OCI-LY3 (cell line): ENCODE results near the gene OXNAD1.

ENCODE experiments used
- H2AFZ ChIP-seq: fragments of 200-600, 300-600 bp; shearing (Covaris generic); 2 replicates; pipeline ENCODE4 v1.6.0; 2014; ENCODE audit warnings: antibody characterized with exemption, low read depth, low read length
- H3K27ac ChIP-seq: fragments of 200-600, 300-600 bp; sonication (generic); 2 replicates; pipeline ENCODE4 v1.5.1; 2014; ENCODE audit warnings: mild to moderate bottlenecking, low read length, moderate library complexity, mixed read lengths
- H3K27me3 ChIP-seq: fragments of 200-600, 300-600 bp; sonication (generic); 2 replicates; pipeline ENCODE4 v1.6.1; 2014; ENCODE audit warnings: low read depth, low read length, mixed read lengths
- H3K36me3 ChIP-seq: fragments of 200-600, 300-600 bp; sonication (generic); replicated peaks from 2 replicates; pipeline ENCODE3; 2014; ENCODE audit warnings: low read depth, low read length, mixed read lengths
- H3K4me1 ChIP-seq: fragments of 300-600, 200-600 bp; sonication (generic); 2 replicates; pipeline ENCODE4 v1.6.1; 2014; ENCODE audit warnings: low read length, mixed read lengths
- H3K4me2 ChIP-seq: fragments of 200-600, 300-600 bp; sonication (generic); 2 replicates; pipeline ENCODE4 v1.6.1; 2014; ENCODE audit warnings: low read length, mixed read lengths
- H3K4me3 ChIP-seq: fragments of 300-600, 200-600 bp; sonication (generic); 2 replicates; pipeline ENCODE4 v1.5.1; 2014; ENCODE audit warnings: antibody characterized with exemption, mild to moderate bottlenecking, low read length, moderate library complexity
- H3K79me2 ChIP-seq: fragments of 300-600, 200-600 bp; shearing (Covaris generic); 2 replicates; pipeline ENCODE4 v1.6.1; 2014; ENCODE audit warnings: mild to moderate bottlenecking, low read length, mixed read lengths
- H3K9ac ChIP-seq: fragments of 300-600, 200-600 bp; shearing (Covaris generic); 2 replicates; pipeline ENCODE4 v1.6.0; 2014; ENCODE audit warnings: mild to moderate bottlenecking, low read length, moderate library complexity
- H3K9me3 ChIP-seq: fragments of 200-600, 300-600 bp; shearing (Covaris generic); 2 replicates; pipeline ENCODE4 v1.6.1; 2014; ENCODE audit warnings: low read length, mixed read lengths; ENCODE audit not compliant: insufficient read depth
- H4K20me1 ChIP-seq: fragments of 200-600, 300-600 bp; sonication (generic); 2 replicates; pipeline ENCODE4 v1.6.1; 2016; ENCODE audit warnings: low read length, mixed read lengths; ENCODE audit not compliant: insufficient read depth
- CTCF ChIP-seq: fragments of 200-600, 300-600 bp; sonication (generic); IDR thresholded peaks from 2 replicates; pipeline ENCODE4 v1.5.1; 2014; ENCODE audit warnings: antibody characterized with exemption, low read length, low read depth
- EZH2phosphoT487 ChIP-seq: fragments of 200-600 bp; shearing (Covaris generic); IDR thresholded peaks from 2 replicates; pipeline ENCODE4 v1.6.1; 2018; ENCODE audit warnings: antibody characterized with exemption, mixed run types, low read depth

Gene OXNAD1

GRCh38 chr3:16248556-16248955 lies 16.5 kb upstream of the OXNAD1 start:
- TF ChIP-seq EZH2phosphoT487, result no peak
- TF ChIP-seq CTCF, result peak; percentile 25
- peak overlapping the region; percentile 96 for H3K4me2 ChIP-seq

GRCh38 chr3:16249336-16249735 lies 15.7 kb upstream of the OXNAD1 start:
- Histone ChIP-seq H3K27me3 (no peaks in the 10 kb centered on the region), H3K36me3 (no peaks in the 10 kb centered on the region), H3K79me2 (no peaks in the 10 kb centered on the region), H3K4me2 (no peak overlapping the region), H3K27ac (no peak overlapping the region), H3K4me3 (no peak overlapping the region), H2AFZ (no peak overlapping the region), H3K9ac (no peak overlapping the region), H3K4me1 (peaks cover 61% of the 10 kb centered on the region), H4K20me1 (no peaks in the 10 kb centered on the region), H3K9me3 (no peaks in the 10 kb centered on the region)
- TF ChIP-seq CTCF, result peak; percentile 70
- TF ChIP-seq EZH2phosphoT487, result no peak

More at GRCh38 chr3:16248556-16248955, 16.5 kb upstream of the OXNAD1 start:
- Histone ChIP-seq H3K27me3 (no peaks in the 10 kb centered on the region), H4K20me1 (no peaks in the 10 kb centered on the region), H2AFZ (peak overlapping the region; percentile 94; the same call in 1 of the 2 replicates), H3K9me3 (no peaks in the 10 kb centered on the region), H3K27ac (no peak overlapping the region), H3K79me2 (no peaks in the 10 kb centered on the region), H3K4me1 (peaks cover 53% of the 10 kb centered on the region), H3K9ac (peak overlapping the region; percentile 74), H3K4me3 (no peak overlapping the region), H3K36me3 (no peaks in the 10 kb centered on the region)

- Histone ChIP-seq H3K36me3 (no peaks in the 10 kb centered on the region), H3K4me1 (peaks cover 67% of the 10 kb centered on the region), H3K27me3 (no peaks in the 10 kb centered on the region), H3K79me2 (no peaks in the 10 kb centered on the region), H2AFZ (no peak overlapping the region), H3K27ac (no peak overlapping the region), H4K20me1 (no peaks in the 10 kb centered on the region), H3K4me3 (no peak overlapping the region), H3K4me2 (no peak overlapping the region), H3K9ac (no peak overlapping the region), H3K9me3 (no peaks in the 10 kb centered on the region)
- TF ChIP-seq EZH2phosphoT487 (no peak), CTCF (no peak)
Measured at GRCh38 chr3:16249886-16250285, 15.1 kb upstream of the OXNAD1 start.

- TF ChIP-seq EZH2phosphoT487 (no peak), CTCF (no peak)
- H3K9me3 ChIP-seq, result no peaks in the 10 kb centered on the region
- H3K36me3 ChIP-seq, result no peaks in the 10 kb centered on the region
- H3K27ac ChIP-seq, result peak overlapping the region; percentile 9; the same call in 1 of the 2 replicates
- no peak overlapping the region for H3K4me3 ChIP-seq
- no peaks in the 10 kb centered on the region for H3K79me2 ChIP-seq
- no peak overlapping the region for H2AFZ ChIP-seq
- no peak overlapping the region for H3K9ac ChIP-seq
- H3K27me3 ChIP-seq, result no peaks in the 10 kb centered on the region
- peaks cover 71% of the 10 kb centered on the region for H3K4me1 ChIP-seq
- H4K20me1 ChIP-seq, result no peaks in the 10 kb centered on the region
- no peak overlapping the region for H3K4me2 ChIP-seq
Measured at GRCh38 chr3:16251316-16252085, 13.5 kb upstream of the OXNAD1 start.
